ENCODE measurements around the gene HDDC2.
A peak's percentile ranks its signal among the peaks of the same experiment; 100 is the strongest.

- TF ChIP-seq CTCF (IDR thresholded peaks at IDR 0.05): peak; percentile 65 to 89 (median 82)
- TF ChIP-seq POLR2A (IDR thresholded peaks at IDR 0.05): no peak
- peak in 1 of 2 donors; percentile 24 for TF ChIP-seq EP300 (IDR thresholded peaks at IDR 0.05)
Measured at GRCh38 chr6:125314009-125314581, 12.3 kb upstream of the HDDC2 start.
